ENCODE measurements around the gene DUSP6. TPM values are rescaled to one million over a fixed set of nuclear protein-coding genes. Genes with fewer than 3 reads are reported as not detected.

Gene DUSP6
- total and polyA plus RNA-seq, 2 of the 13 experiments (the other 11 are each of a cell fraction or from before 2014, with no cell fraction given): 40.9 to 161 TPM

GRCh38 chr12:89390802-89391673 lies 38.7 kb upstream of the DUSP6 start (continued):
- no peak for TF ChIP-seq SRY (CRISPR knock-in tag; IDR thresholded peaks at IDR 0.05)
- no peak for TF ChIP-seq ZBTB2 (CRISPR knock-in tag; IDR thresholded peaks at IDR 0.05; ENCODE audit: low read depth)
- TF ChIP-seq ZMYM3 (CRISPR knock-in tag; IDR thresholded peaks at IDR 0.05): peak; percentile 65; the same call in 1 of the 2 replicates
- TF ChIP-seq MEIS1 (CRISPR knock-in tag; IDR thresholded peaks at IDR 0.05; ENCODE audit: borderline replicate concordance): no peak
- TF ChIP-seq ONECUT2 (CRISPR knock-in tag; IDR thresholded peaks at IDR 0.05): peak; percentile 12; the same call in 1 of the 2 replicates
- 0 out of 2 replicates have a peak, but pooled peaks have one; percentile 41 for TF ChIP-seq PRDM10 (CRISPR knock-in tag; IDR thresholded peaks at IDR 0.05; ENCODE audit: low read depth)
- no peak for TF ChIP-seq ZNF703 (CRISPR knock-in tag; IDR thresholded peaks at IDR 0.05; ENCODE audit: borderline replicate concordance)
- peak in 1 of 2 experiments; percentile 64; a peak in 1 of 4 replicates for TF ChIP-seq REST (IDR thresholded peaks at IDR 0.05; ENCODE audit: borderline replicate concordance in 1 of 2, low read depth in 1 of 2, low read length in 2 of 2)
- no peak for TF ChIP-seq ZNF496 (CRISPR knock-in tag; IDR thresholded peaks at IDR 0.05; ENCODE audit: insufficient replicate concordance)
- TF ChIP-seq UBTF (CRISPR knock-in tag; IDR thresholded peaks at IDR 0.05): 0 out of 2 replicates have a peak, but pooled peaks have one; percentile 39
- TF ChIP-seq BRD4 (CRISPR knock-in tag; IDR thresholded peaks at IDR 0.05): no peak
- peak; percentile 51; the same call in 1 of the 2 replicates for TF ChIP-seq DNMT3B (CRISPR knock-in tag; conservative IDR thresholded peaks at IDR 0.05)
- no peak for TF ChIP-seq ZNF337 (CRISPR knock-in tag; IDR thresholded peaks at IDR 0.05; ENCODE audit: borderline replicate concordance, low read depth)
- peak; percentile 95 for TF ChIP-seq FOXA3 (CRISPR knock-in tag; IDR thresholded peaks at IDR 0.05)
- TF ChIP-seq KAT8 (CRISPR knock-in tag; IDR thresholded peaks at IDR 0.05): peak; percentile 78; the same call in 1 of the 2 replicates
- TF ChIP-seq ZNF768 (CRISPR knock-in tag; IDR thresholded peaks at IDR 0.05): no peak
